HepG2 (cell line): Measurements from ENCODE around the gene ZFPL1. TPM values are rescaled to one million over a fixed set of nuclear protein-coding genes. Genes with fewer than 3 reads are reported as not detected.

Source experiments
- FLYWCH1 ChIP-seq: sonication (generic); formaldehyde crosslinking; IDR thresholded peaks from 2 replicates; pipeline ENCODE4 v1.8.1; 2023; ENCODE audit warnings: mild to moderate bottlenecking, missing genetic modification reagents
- GATAD1 ChIP-seq: IDR thresholded peaks from 2 replicates; pipeline ENCODE4 v1.6.1; 2016; ENCODE audit warnings: missing genetic modification reagents, missing compliant biosample characterization
- JARID2 ChIP-seq: sonication (generic); formaldehyde crosslinking; IDR thresholded peaks from 2 replicates; pipeline ENCODE4 v1.8.1; 2023; ENCODE audit warnings: missing genetic modification reagents, inconsistent platforms; ENCODE audit not compliant: insufficient replicate concordance
- KLF11 ChIP-seq: IDR thresholded peaks from 2 replicates; pipeline ENCODE4 v1.6.1; 2016; ENCODE audit warnings: missing compliant biosample characterization
- KMT2B ChIP-seq: IDR thresholded peaks from 2 replicates; pipeline ENCODE4 v1.6.1; 2016; ENCODE audit warnings: missing genetic modification reagents, missing compliant biosample characterization
- NCOA5 ChIP-seq: sonication (generic); formaldehyde crosslinking; IDR thresholded peaks from 2 replicates; pipeline ENCODE4 v1.4.0; 2020; ENCODE audit warnings: missing genetic modification reagents
- SATB2 ChIP-seq: sonication (generic); formaldehyde crosslinking; IDR thresholded peaks from 2 replicates; pipeline ENCODE4 v1.5.0; 2020; ENCODE audit warnings: missing genetic modification reagents
- SOX6 ChIP-seq, 2 experiments: fragments of 450-650 bp in 1 of 2; sonication (generic) in 1 of 2; formaldehyde crosslinking in 1 of 2; IDR thresholded peaks; 2 replicates each; pipeline versions ENCODE4 v1.4.0 to v1.6.1; 2017 to 2020; ENCODE audit warnings: antibody characterized with exemption in 1 of 2, mild to moderate bottlenecking in 1 of 2, missing genetic modification reagents in 1 of 2
- TBL1XR1 ChIP-seq: fragments of 150-350 bp; IDR thresholded peaks from 2 replicates; pipeline ENCODE4 v1.6.1; 2014; ENCODE audit warnings: borderline replicate concordance, low read length; ENCODE audit not compliant: partially characterized antibody
- TCF7L2 ChIP-seq: IDR thresholded peaks from 2 replicates; pipeline ENCODE4 v1.6.1; 2011; ENCODE audit warnings: mild to moderate bottlenecking, low read depth, low read length, moderate library complexity
- ZMYM3 ChIP-seq: sonication (generic); formaldehyde crosslinking; IDR thresholded peaks from 2 replicates; pipeline ENCODE4 v1.5.1; 2020; ENCODE audit warnings: mild to moderate bottlenecking, missing genetic modification reagents
- ZNF816 ChIP-seq: sonication (generic); formaldehyde crosslinking; IDR thresholded peaks from 2 replicates; pipeline ENCODE4 v1.8.0; 2022; ENCODE audit warnings: missing genetic modification reagents, mild to moderate bottlenecking, borderline replicate concordance
- polyA plus RNA-seq, 8 experiments: library from polyadenylated mRNA; depleted of rRNA in 3 of 8; stranded (reverse) in 7 of 8; unstranded in 1 of 8; fragments of >200 nt; fragmentation: Illumina TruSeq in 4 of 8; extraction: Trizol in 4 of 8; gene quantifications; 2 replicates each; pipeline versions ENCODE4 v1.2.1 to v1.2.3, GENCODE V29; 2011 to 2016; ENCODE audit warnings: low read depth in 4 of 8, missing spikeins in 1 of 8, mixed read lengths in 1 of 8; ENCODE audit not compliant: insufficient read depth in 1 of 8
- total RNA-seq, 5 experiments: library from RNA; depleted of rRNA; stranded (reverse); fragments of >200 nt; fragmentation: Illumina TruSeq; extraction: Trizol; gene quantifications; 2 replicates each; pipeline ENCODE4 v1.2.3, GENCODE V29; 2016; ENCODE audit warnings: low read depth in 1 of 5
- TF ChIP-seq, protein P1 (sequence below): sonication (generic); formaldehyde crosslinking; IDR thresholded peaks from 2 replicates; pipeline ENCODE4 v1.4.0; 2020; ENCODE audit warnings: mild to moderate bottlenecking, low read depth, missing genetic modification reagents
- TF ChIP-seq, protein P2 (sequence below): sonication (generic); formaldehyde crosslinking; IDR thresholded peaks from 2 replicates; pipeline ENCODE4 v1.4.0; 2020; ENCODE audit warnings: missing genetic modification reagents
- TF ChIP-seq, protein P3 (sequence below): sonication (generic); formaldehyde crosslinking; IDR thresholded peaks from 2 replicates; pipeline ENCODE4 v1.9.0; 2021; ENCODE audit warnings: mild to moderate bottlenecking, missing genetic modification reagents
- TF ChIP-seq, protein P4 (sequence below): IDR thresholded peaks from 2 replicates; pipeline ENCODE4 v1.6.1; 2016

Gene ZFPL1
- total and polyA plus RNA-seq, 2 of the 13 experiments (the other 11 are each of a cell fraction or from before 2014, with no cell fraction given) = 32.2 to 56.0 TPM

DNA sequence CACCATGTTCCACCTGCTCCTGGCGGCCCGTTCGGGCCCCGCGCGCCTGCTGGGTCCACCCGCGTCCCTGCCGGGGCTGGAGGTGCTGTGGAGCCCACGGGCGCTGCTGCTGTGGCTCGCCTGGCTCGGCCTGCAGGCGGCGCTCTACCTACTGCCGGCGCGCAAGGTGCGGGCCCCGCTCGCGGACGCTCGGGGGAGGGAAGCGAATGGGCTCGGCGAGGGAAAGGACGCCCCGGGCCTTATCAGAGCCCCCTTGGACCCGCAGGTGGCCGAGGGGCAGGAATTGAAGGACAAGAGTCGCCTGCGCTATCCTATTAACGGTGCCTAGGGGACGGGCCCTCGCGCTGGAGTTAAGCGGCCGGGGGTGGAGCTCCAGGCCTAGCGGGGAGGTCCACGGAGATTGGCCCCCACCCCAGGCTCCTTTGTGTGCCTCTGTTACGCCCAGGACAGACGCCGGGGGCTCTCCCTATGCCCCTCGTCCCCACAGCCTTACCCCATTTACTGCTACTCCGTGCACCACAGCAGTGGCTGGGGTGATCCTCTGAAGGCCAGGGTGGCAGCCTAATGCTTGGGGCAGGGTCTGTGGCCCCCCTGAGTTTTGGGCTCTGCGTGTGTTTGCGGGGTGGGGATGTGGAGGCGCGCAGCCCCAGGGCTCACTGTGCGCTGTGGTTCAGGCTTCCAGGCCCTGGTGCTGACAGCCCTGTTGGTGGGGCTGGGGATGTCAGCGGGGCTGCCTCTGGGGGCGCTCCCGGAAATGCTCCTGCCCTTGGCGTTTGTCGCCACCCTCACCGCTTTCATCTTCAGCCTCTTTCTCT is 28.7 kb downstream of the ZFPL1 start (continued):
- TF ChIP-seq, protein P1, sequence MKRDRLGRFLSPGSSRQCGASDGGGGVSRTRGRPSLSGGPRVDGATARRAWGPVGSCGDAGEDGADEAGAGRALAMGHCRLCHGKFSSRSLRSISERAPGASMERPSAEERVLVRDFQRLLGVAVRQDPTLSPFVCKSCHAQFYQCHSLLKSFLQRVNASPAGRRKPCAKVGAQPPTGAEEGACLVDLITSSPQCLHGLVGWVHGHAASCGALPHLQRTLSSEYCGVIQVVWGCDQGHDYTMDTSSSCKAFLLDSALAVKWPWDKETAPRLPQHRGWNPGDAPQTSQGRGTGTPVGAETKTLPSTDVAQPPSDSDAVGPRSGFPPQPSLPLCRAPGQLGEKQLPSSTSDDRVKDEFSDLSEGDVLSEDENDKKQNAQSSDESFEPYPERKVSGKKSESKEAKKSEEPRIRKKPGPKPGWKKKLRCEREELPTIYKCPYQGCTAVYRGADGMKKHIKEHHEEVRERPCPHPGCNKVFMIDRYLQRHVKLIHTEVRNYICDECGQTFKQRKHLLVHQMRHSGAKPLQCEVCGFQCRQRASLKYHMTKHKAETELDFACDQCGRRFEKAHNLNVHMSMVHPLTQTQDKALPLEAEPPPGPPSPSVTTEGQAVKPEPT = no peak
- TF ChIP-seq KLF11 (CRISPR knock-in tag) (no peak), NCOA5 (CRISPR knock-in tag) (no peak), TCF7L2 (no peak), GATAD1 (CRISPR knock-in tag) (no peak; the same call in 1 of the 2 replicates), SATB2 (no peak), ZMYM3 (CRISPR knock-in tag) (no peak; the same call in 1 of the 2 replicates), SOX6 (IDR thresholded peaks at IDR 0.05) (no peak), SOX6 (CRISPR knock-in tag; IDR thresholded peaks at IDR 0.05) (0 out of 2 replicates have a peak, but pooled peaks have one; percentile 7), JARID2 (CRISPR knock-in tag) (no peak), TBL1XR1 (no peak), FLYWCH1 (no peak), ZNF816 (CRISPR knock-in tag) (no peak), KMT2B (no peak; the same call in 1 of the 2 replicates)
- TF ChIP-seq, protein P2, sequence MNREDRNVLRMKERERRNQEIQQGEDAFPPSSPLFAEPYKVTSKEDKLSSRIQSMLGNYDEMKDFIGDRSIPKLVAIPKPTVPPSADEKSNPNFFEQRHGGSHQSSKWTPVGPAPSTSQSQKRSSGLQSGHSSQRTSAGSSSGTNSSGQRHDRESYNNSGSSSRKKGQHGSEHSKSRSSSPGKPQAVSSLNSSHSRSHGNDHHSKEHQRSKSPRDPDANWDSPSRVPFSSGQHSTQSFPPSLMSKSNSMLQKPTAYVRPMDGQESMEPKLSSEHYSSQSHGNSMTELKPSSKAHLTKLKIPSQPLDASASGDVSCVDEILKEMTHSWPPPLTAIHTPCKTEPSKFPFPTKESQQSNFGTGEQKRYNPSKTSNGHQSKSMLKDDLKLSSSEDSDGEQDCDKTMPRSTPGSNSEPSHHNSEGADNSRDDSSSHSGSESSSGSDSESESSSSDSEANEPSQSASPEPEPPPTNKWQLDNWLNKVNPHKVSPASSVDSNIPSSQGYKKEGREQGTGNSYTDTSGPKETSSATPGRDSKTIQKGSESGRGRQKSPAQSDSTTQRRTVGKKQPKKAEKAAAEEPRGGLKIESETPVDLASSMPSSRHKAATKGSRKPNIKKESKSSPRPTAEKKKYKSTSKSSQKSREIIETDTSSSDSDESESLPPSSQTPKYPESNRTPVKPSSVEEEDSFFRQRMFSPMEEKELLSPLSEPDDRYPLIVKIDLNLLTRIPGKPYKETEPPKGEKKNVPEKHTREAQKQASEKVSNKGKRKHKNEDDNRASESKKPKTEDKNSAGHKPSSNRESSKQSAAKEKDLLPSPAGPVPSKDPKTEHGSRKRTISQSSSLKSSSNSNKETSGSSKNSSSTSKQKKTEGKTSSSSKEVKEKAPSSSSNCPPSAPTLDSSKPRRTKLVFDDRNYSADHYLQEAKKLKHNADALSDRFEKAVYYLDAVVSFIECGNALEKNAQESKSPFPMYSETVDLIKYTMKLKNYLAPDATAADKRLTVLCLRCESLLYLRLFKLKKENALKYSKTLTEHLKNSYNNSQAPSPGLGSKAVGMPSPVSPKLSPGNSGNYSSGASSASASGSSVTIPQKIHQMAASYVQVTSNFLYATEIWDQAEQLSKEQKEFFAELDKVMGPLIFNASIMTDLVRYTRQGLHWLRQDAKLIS = 0 out of 2 replicates have a peak, but pooled peaks have one; percentile 50
- TF ChIP-seq, protein P3, sequence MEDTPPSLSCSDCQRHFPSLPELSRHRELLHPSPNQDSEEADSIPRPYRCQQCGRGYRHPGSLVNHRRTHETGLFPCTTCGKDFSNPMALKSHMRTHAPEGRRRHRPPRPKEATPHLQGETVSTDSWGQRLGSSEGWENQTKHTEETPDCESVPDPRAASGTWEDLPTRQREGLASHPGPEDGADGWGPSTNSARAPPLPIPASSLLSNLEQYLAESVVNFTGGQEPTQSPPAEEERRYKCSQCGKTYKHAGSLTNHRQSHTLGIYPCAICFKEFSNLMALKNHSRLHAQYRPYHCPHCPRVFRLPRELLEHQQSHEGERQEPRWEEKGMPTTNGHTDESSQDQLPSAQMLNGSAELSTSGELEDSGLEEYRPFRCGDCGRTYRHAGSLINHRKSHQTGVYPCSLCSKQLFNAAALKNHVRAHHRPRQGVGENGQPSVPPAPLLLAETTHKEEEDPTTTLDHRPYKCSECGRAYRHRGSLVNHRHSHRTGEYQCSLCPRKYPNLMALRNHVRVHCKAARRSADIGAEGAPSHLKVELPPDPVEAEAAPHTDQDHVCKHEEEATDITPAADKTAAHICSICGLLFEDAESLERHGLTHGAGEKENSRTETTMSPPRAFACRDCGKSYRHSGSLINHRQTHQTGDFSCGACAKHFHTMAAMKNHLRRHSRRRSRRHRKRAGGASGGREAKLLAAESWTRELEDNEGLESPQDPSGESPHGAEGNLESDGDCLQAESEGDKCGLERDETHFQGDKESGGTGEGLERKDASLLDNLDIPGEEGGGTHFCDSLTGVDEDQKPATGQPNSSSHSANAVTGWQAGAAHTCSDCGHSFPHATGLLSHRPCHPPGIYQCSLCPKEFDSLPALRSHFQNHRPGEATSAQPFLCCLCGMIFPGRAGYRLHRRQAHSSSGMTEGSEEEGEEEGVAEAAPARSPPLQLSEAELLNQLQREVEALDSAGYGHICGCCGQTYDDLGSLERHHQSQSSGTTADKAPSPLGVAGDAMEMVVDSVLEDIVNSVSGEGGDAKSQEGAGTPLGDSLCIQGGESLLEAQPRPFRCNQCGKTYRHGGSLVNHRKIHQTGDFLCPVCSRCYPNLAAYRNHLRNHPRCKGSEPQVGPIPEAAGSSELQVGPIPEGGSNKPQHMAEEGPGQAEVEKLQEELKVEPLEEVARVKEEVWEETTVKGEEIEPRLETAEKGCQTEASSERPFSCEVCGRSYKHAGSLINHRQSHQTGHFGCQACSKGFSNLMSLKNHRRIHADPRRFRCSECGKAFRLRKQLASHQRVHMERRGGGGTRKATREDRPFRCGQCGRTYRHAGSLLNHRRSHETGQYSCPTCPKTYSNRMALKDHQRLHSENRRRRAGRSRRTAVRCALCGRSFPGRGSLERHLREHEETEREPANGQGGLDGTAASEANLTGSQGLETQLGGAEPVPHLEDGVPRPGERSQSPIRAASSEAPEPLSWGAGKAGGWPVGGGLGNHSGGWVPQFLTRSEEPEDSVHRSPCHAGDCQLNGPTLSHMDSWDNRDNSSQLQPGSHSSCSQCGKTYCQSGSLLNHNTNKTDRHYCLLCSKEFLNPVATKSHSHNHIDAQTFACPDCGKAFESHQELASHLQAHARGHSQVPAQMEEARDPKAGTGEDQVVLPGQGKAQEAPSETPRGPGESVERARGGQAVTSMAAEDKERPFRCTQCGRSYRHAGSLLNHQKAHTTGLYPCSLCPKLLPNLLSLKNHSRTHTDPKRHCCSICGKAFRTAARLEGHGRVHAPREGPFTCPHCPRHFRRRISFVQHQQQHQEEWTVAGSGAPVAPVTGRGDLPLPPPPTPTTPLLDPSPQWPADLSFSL = no peak
- TF ChIP-seq, protein P4, sequence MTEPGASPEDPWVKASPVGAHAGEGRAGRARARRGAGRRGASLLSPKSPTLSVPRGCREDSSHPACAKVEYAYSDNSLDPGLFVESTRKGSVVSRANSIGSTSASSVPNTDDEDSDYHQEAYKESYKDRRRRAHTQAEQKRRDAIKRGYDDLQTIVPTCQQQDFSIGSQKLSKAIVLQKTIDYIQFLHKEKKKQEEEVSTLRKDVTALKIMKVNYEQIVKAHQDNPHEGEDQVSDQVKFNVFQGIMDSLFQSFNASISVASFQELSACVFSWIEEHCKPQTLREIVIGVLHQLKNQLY = no peak
